GM23248 (cell line): Measurements from ENCODE around the gene AFAP1. TPM values are rescaled to one million over a fixed set of nuclear protein-coding genes. Genes with fewer than 3 reads are reported as not detected.

Experiments
- DNase-seq: peaks from one replicate; pipeline ENCODE4 v3.0.0-alpha.2; 2015
- H2AFZ ChIP-seq: fragments of 200-600 bp; sonication (generic); 2 replicates; pipeline ENCODE4 v1.6.1; 2016; ENCODE audit warnings: antibody characterized with exemption
- H3F3A ChIP-seq: fragments of 200-600 bp; sonication (generic); 2 replicates; pipeline ENCODE4 v1.6.1; 2016; ENCODE audit warnings: mild to moderate bottlenecking, antibody characterized with exemption, mixed run types; ENCODE audit not compliant: insufficient read depth
- H3K27ac ChIP-seq: fragments of 200-600 bp; sonication (generic); 2 replicates; pipeline ENCODE4 v1.5.1; 2016; ENCODE audit warnings: mild to moderate bottlenecking
- H3K27me3 ChIP-seq: fragments of 200-600 bp; sonication (generic); replicated peaks from 2 replicates; pipeline ENCODE4 v1.6.1; 2016; ENCODE audit warnings: mild to moderate bottlenecking; ENCODE audit not compliant: insufficient read depth
- H3K36me3 ChIP-seq: fragments of 200-600 bp; sonication (generic); 2 replicates; pipeline ENCODE4 v1.6.1; 2016; ENCODE audit warnings: low read depth, mild to moderate bottlenecking
- H3K4me1 ChIP-seq: fragments of 200-600 bp; sonication (generic); 2 replicates; pipeline ENCODE4 v1.6.1; 2016; ENCODE audit warnings: mild to moderate bottlenecking; ENCODE audit not compliant: insufficient read depth
- H3K4me2 ChIP-seq: fragments of 200-600 bp; sonication (generic); one replicate; pipeline ENCODE4 v1.6.1; 2016; ENCODE audit warnings: mild to moderate bottlenecking; ENCODE audit not compliant: unreplicated experiment
- H3K4me3 ChIP-seq: fragments of 200-600 bp; sonication (generic); 2 replicates; pipeline ENCODE4 v1.5.1; 2016; ENCODE audit warnings: mild to moderate bottlenecking
- H3K79me2 ChIP-seq: fragments of 200-600 bp; sonication (generic); 2 replicates; pipeline ENCODE4 v1.6.1; 2016; ENCODE audit warnings: mild to moderate bottlenecking; ENCODE audit not compliant: insufficient read depth
- H3K9ac ChIP-seq: fragments of 200-600 bp; sonication (generic); 2 replicates; pipeline ENCODE4 v1.6.1; 2016; ENCODE audit warnings: mild to moderate bottlenecking
- H3K9me2 ChIP-seq: fragments of 200-600 bp; sonication (generic); 2 replicates; pipeline ENCODE4 v1.6.1; 2016; ENCODE audit warnings: mixed run types, mild to moderate bottlenecking, moderate library complexity; ENCODE audit not compliant: insufficient read depth
- H3K9me3 ChIP-seq: fragments of 200-600 bp; sonication (generic); one replicate; pipeline ENCODE4 v1.6.1; 2017; ENCODE audit warnings: low read depth
- H4K20me1 ChIP-seq: fragments of 200-600 bp; sonication (generic); 2 replicates; pipeline ENCODE4 v1.6.0; 2016; ENCODE audit not compliant: insufficient read depth
- EZH2 ChIP-seq: fragments of 200-600 bp; sonication (generic); IDR thresholded peaks from 2 replicates; pipeline ENCODE4 v1.6.1; 2018; ENCODE audit warnings: antibody characterized with exemption, mild to moderate bottlenecking; ENCODE audit not compliant: insufficient read depth, poor library complexity, severe bottlenecking
- EZH2phosphoT487 ChIP-seq: fragments of 200-600 bp; sonication (generic); IDR thresholded peaks from 2 replicates; pipeline ENCODE4 v1.6.1; 2018; ENCODE audit warnings: antibody characterized with exemption, moderate library complexity, mild to moderate bottlenecking, low read depth; ENCODE audit not compliant: insufficient read depth
- WGBS, 2 experiments: methylation state at CpG; one replicate each; pipeline ENCODE4 v1.1.6; 2015 to 2017; ENCODE audit warnings: low lambda C conversion rate in 2 of 2, low coverage in 1 of 2; ENCODE audit errors: missing lambda C conversion rate in 2 of 2; 5-methylcytosine and 5-hydroxymethylcytosine counted together
- in situ Hi-C: fragments of 300-500 bp; cut with MboI; formaldehyde crosslinking; loops from 2 replicates; pipeline ENCODE4 v1.15.0; 2020
- polyA plus RNA-seq: library from polyadenylated mRNA; unstranded; fragments of >200 nt; fragmentation: Nextera tagmentation; extraction: Ambion mirVana; gene quantifications from 2 replicates; pipeline ENCODE4 v1.2.1, GENCODE V29; 2016
- total RNA-seq: library from RNA; depleted of rRNA; stranded (reverse); fragments of >200 nt; shearing (Covaris generic); gene quantifications from 2 replicates; pipeline ENCODE4 v1.2.3, GENCODE V29; 2014

AFAP1 gene
- total and polyA plus RNA-seq, 2 experiments from 2014 or later, result 54.4 to 103 TPM

GRCh38 chr4:7859326-7859725 lies 80.3 kb downstream of the AFAP1 start:
- in situ Hi-C loops, result no loop called here
- no peak overlapping the region for H3K4me2 ChIP-seq
- DNase-seq, result no peak
- 86 to 88% methylated on average over 4 of the region's 4 CpGs for WGBS, 2 experiments
- peaks cover 86% of the 10 kb centered on the region for H3K79me2 ChIP-seq
- no peaks in the 10 kb centered on the region for H3K9me3 ChIP-seq
- no peak overlapping the region for H3K9ac ChIP-seq
- H2AFZ ChIP-seq, result no peak overlapping the region
- no peak for TF ChIP-seq EZH2phosphoT487
- no peak for TF ChIP-seq EZH2
- H3F3A ChIP-seq, result peaks cover 88% of the 10 kb centered on the region
- peak overlapping the region; percentile 82 for H3K27ac ChIP-seq
- no peaks in the 10 kb centered on the region for H4K20me1 ChIP-seq
- peaks cover 65% of the 10 kb centered on the region for H3K4me1 ChIP-seq
- H3K9me2 ChIP-seq, result no peaks in the 10 kb centered on the region
- H3K4me3 ChIP-seq, result no peak overlapping the region
- H3K36me3 ChIP-seq, result peaks cover 29% of the 10 kb centered on the region
- H3K27me3 ChIP-seq, result no peaks in the 10 kb centered on the region

GRCh38 chr4:7858498-7858897 lies 81.2 kb downstream of the AFAP1 start:
- Histone ChIP-seq H3K9me2 (no peaks in the 10 kb centered on the region), H3K4me2 (peak overlapping the region; percentile 14), H3K9ac (peak overlapping the region; percentile 56; the same call in 1 of the 2 replicates), H3K79me2 (peaks cover 86% of the 10 kb centered on the region), H3K36me3 (peaks cover 35% of the 10 kb centered on the region), H2AFZ (no peak overlapping the region), H3F3A (peaks cover 89% of the 10 kb centered on the region), H3K4me1 (peaks cover 65% of the 10 kb centered on the region), H3K27me3 (no peaks in the 10 kb centered on the region), H3K4me3 (no peak overlapping the region), H4K20me1 (no peaks in the 10 kb centered on the region), H3K9me3 (no peaks in the 10 kb centered on the region), H3K27ac (peak overlapping the region; percentile 82)
- in situ Hi-C loops, result no loop called here
- no peak for TF ChIP-seq EZH2
- TF ChIP-seq EZH2phosphoT487, result no peak
- DNase-seq, result no peak
- WGBS, 2 experiments, result 76 to 85% methylated on average over 5 of the region's 5 CpGs

GRCh38 chr4:7857993-7858392 lies 81.7 kb downstream of the AFAP1 start:
- no peak for TF ChIP-seq EZH2phosphoT487
- TF ChIP-seq EZH2, result no peak
- DNase-seq, result no peak
- peaks cover 86% of the 10 kb centered on the region for H3K79me2 ChIP-seq
- H3K4me2 ChIP-seq, result peak overlapping the region; percentile 78
- no peaks in the 10 kb centered on the region for H3K9me3 ChIP-seq
- no peaks in the 10 kb centered on the region for H3K27me3 ChIP-seq
- H4K20me1 ChIP-seq, result no peaks in the 10 kb centered on the region
- in situ Hi-C loops, result no loop called here
- WGBS, 2 experiments, result 70 to 74% methylated on average over 2 of the region's 2 CpGs
- peaks cover 84% of the 10 kb centered on the region for H3F3A ChIP-seq
- peak overlapping the region; percentile 56 for H3K9ac ChIP-seq
- H3K9me2 ChIP-seq, result no peaks in the 10 kb centered on the region
- H3K36me3 ChIP-seq, result peaks cover 40% of the 10 kb centered on the region
- peak overlapping the region; percentile 82 for H3K27ac ChIP-seq
- peak overlapping the region; percentile 43; the same call in 1 of the 2 replicates for H3K4me3 ChIP-seq
- no peak overlapping the region for H2AFZ ChIP-seq
- peaks cover 65% of the 10 kb centered on the region for H3K4me1 ChIP-seq

- peak overlapping the region; percentile 43 for H3K4me3 ChIP-seq
- TF ChIP-seq EZH2 (no peak), EZH2phosphoT487 (no peak)
- DNase-seq, result peak; percentile 91
- no peaks in the 10 kb centered on the region for H3K27me3 ChIP-seq
- in situ Hi-C loops, result no loop called here
- H3K4me1 ChIP-seq, result peaks cover 65% of the 10 kb centered on the region
- H3K4me2 ChIP-seq, result peak overlapping the region; percentile 78
- 1 to 4% methylated on average over 8 of the region's 8 CpGs for WGBS, 2 experiments
- no peak overlapping the region for H2AFZ ChIP-seq
- H3K9me3 ChIP-seq, result no peaks in the 10 kb centered on the region
- no peaks in the 10 kb centered on the region for H3K9me2 ChIP-seq
- H3K9ac ChIP-seq, result peak overlapping the region; percentile 56
- peaks cover 48% of the 10 kb centered on the region for H3K36me3 ChIP-seq
- H3K27ac ChIP-seq, result peak overlapping the region; percentile 82
- H3F3A ChIP-seq, result peaks cover 84% of the 10 kb centered on the region
- no peaks in the 10 kb centered on the region for H4K20me1 ChIP-seq
- peaks cover 86% of the 10 kb centered on the region for H3K79me2 ChIP-seq
Measured at GRCh38 chr4:7857238-7857701, 82.4 kb downstream of the AFAP1 start.

- Histone ChIP-seq H2AFZ (no peak overlapping the region), H4K20me1 (no peaks in the 10 kb centered on the region), H3K36me3 (peaks cover 63% of the 10 kb centered on the region), H3F3A (peaks cover 72% of the 10 kb centered on the region), H3K27me3 (no peaks in the 10 kb centered on the region), H3K27ac (peak overlapping the region; percentile 82), H3K4me3 (no peak overlapping the region), H3K9ac (no peak overlapping the region), H3K79me2 (peaks cover 91% of the 10 kb centered on the region), H3K4me2 (no peak overlapping the region), H3K9me3 (no peaks in the 10 kb centered on the region), H3K9me2 (no peaks in the 10 kb centered on the region), H3K4me1 (peaks cover 52% of the 10 kb centered on the region)
- TF ChIP-seq EZH2, result no peak
- TF ChIP-seq EZH2phosphoT487, result no peak
- in situ Hi-C loops, result no loop called here
- no peak for DNase-seq
- WGBS, 2 experiments, result 91 to 93% methylated on average over 10 of the region's 10 CpGs
Measured at GRCh38 chr4:7855731-7856130, 83.9 kb downstream of the AFAP1 start.
